Vagina (tissue), 2 donors: ENCODE results near the gene TSGA10IP. TPM values are rescaled to one million over a fixed set of nuclear protein-coding genes. Genes with fewer than 3 reads are reported as not detected.
A peak's percentile ranks its signal among the peaks of the same experiment; 100 is the strongest.

Experiments
- DNase-seq, 2 donors: peaks; one replicate each; pipeline ENCODE4 v3.0.0-alpha.2; 2017; ENCODE audit errors: extremely low spot score in 2 of 2
- H3K27ac ChIP-seq: fragments of 200-600 bp; sonication (generic); one replicate; pipeline ENCODE4 v1.5.1; 2019
- H3K27me3 ChIP-seq: fragments of 200-600 bp; sonication (generic); one replicate; pipeline ENCODE4 v1.5.1; 2019
- H3K36me3 ChIP-seq, 2 donors: fragments of 200-600 bp; sonication (generic); one replicate each; pipeline ENCODE4 v1.5.1; 2017 to 2019
- H3K4me1 ChIP-seq: fragments of 200-600 bp; sonication (generic); one replicate; pipeline ENCODE4 v1.5.1; 2019
- H3K4me3 ChIP-seq, 2 donors: fragments of 200-600 bp; sonication (generic); 1 replicate in 1 of 2; 2 replicates in 1 of 2; pipeline ENCODE4 v1.5.1; 2016 to 2019
- H3K9me3 ChIP-seq: fragments of 200-600 bp; sonication (generic); one replicate; pipeline ENCODE4 v1.5.1; 2019
- POLR2A ChIP-seq, 2 donors: fragments of 450-650 bp; IDR thresholded peaks; one replicate each; pipeline ENCODE4 v1.6.1; 2017; ENCODE audit warnings: antibody characterized with exemption in 2 of 2, mild to moderate bottlenecking in 2 of 2, moderate library complexity in 2 of 2
- POLR2AphosphoS5 ChIP-seq, 2 donors: sonication (generic); formaldehyde crosslinking; IDR thresholded peaks; one replicate each; pipeline ENCODE4 v1.9.0; 2017; ENCODE audit warnings: antibody characterized with exemption in 2 of 2, mild to moderate bottlenecking in 2 of 2, low read depth in 1 of 2; ENCODE audit not compliant: insufficient read depth in 1 of 2
- intact Hi-C: fragments of 100-400 bp; cut with DNase I; formaldehyde crosslinking; loops from one replicate; pipeline ENCODE4 v1.15.1; 2023
- total RNA-seq: library from RNA; depleted of rRNA; stranded (reverse); fragments of >200 nt; gene quantifications from one replicate; pipeline ENCODE4 v1.2.3, GENCODE V29; 2016
- TF ChIP-seq, protein P1 (sequence below), 3 experiments: fragments of 450-650 bp in 2 of 3; fragments of 200-600 bp in 1 of 3; sonication (generic) in 1 of 3; IDR thresholded peaks; one replicate each; pipeline ENCODE4 v1.5.1; 2017 to 2019; ENCODE audit warnings: antibody characterized with exemption in 3 of 3, mild to moderate bottlenecking in 2 of 3, moderate library complexity in 2 of 3

Gene TSGA10IP
- total RNA-seq, 1 donor from 2014 or later = not detected

DNA sequence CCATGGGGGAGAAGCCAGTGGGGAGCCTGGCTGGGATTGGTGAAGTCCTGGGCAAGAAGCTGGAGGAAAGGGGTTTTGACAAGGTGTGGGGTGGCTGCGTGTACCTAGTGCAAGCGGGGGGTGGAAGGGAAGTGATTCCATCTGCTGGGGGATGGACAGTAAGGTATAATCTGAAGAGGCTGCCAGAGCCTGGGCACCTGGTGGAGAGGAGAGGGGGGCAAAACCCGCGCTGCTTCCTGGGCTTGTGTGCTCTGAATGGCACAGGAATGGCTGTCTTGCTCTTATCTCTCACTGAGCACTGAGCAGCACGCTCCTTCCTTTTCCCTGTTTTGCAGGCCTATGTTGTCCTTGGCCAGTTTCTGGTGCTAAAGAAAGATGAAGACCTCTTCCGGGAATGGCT lies 58.0 kb downstream of the TSGA10IP start:
- intact Hi-C loops = loop anchor here (5.0 kb wide), 1 partner anchor 116 kb away; the partner anchor contains the start of gene FIBP
- no peak for DNase-seq
- Histone ChIP-seq H3K9me3 (no peaks in the 10 kb centered on the region), H3K27me3 (no peaks in the 10 kb centered on the region), H3K4me3 (peak overlapping the region; percentile 61 to 96), H3K27ac (peak overlapping the region; percentile 97), H3K36me3 (peaks cover 0 to 30% of the 10 kb centered on the region in 2 donors), H3K4me1 (peaks cover 36% of the 10 kb centered on the region)
- TF ChIP-seq POLR2AphosphoS5 (IDR thresholded peaks at IDR 0.05; ENCODE audit: insufficient read depth in 1 of 2, low read depth in 1 of 2) (no peak), POLR2A (IDR thresholded peaks at IDR 0.05) (no peak)
- TF ChIP-seq, protein P1, sequence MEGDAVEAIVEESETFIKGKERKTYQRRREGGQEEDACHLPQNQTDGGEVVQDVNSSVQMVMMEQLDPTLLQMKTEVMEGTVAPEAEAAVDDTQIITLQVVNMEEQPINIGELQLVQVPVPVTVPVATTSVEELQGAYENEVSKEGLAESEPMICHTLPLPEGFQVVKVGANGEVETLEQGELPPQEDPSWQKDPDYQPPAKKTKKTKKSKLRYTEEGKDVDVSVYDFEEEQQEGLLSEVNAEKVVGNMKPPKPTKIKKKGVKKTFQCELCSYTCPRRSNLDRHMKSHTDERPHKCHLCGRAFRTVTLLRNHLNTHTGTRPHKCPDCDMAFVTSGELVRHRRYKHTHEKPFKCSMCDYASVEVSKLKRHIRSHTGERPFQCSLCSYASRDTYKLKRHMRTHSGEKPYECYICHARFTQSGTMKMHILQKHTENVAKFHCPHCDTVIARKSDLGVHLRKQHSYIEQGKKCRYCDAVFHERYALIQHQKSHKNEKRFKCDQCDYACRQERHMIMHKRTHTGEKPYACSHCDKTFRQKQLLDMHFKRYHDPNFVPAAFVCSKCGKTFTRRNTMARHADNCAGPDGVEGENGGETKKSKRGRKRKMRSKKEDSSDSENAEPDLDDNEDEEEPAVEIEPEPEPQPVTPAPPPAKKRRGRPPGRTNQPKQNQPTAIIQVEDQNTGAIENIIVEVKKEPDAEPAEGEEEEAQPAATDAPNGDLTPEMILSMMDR (IDR thresholded peaks at IDR 0.05) = no peak

DNA sequence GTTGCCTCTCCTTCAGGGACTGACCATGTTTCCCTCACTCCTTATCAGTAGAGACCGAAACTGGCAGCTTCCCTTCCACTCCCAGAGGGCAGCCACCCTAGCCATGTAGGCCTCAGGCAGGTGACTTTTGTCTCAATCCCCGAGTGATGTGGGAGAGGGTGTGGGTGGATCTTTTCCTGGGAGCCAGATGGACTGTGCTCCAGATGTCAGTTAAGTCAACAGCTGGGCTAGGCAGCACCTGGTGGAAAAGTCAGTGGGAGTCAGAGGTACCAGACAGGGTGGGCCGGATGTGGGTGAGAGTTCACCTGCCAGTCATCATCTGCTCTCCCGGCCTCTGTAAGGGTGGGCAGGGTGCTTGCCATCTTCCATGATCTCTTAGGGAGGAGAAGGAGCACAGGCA lies 58.9 kb downstream of the TSGA10IP start:
- no peaks in the 10 kb centered on the region for H3K9me3 ChIP-seq
- H3K4me3 ChIP-seq = no peak overlapping the region
- peaks cover 0 to 21% of the 10 kb centered on the region in 2 donors for H3K36me3 ChIP-seq
- peaks cover 34% of the 10 kb centered on the region for H3K4me1 ChIP-seq
- DNase-seq = peak in 1 of 2 donors; percentile 72
- H3K27me3 ChIP-seq = no peaks in the 10 kb centered on the region
- TF ChIP-seq POLR2A (IDR thresholded peaks at IDR 0.05) (no peak), POLR2AphosphoS5 (IDR thresholded peaks at IDR 0.05; ENCODE audit: insufficient read depth in 1 of 2, low read depth in 1 of 2) (no peak)
- TF ChIP-seq, protein P1 (IDR thresholded peaks at IDR 0.05) = no peak
- H3K27ac ChIP-seq = no peak overlapping the region
- intact Hi-C loops = loop anchor here (5.0 kb wide), 1 partner anchor 117 kb away; the partner anchor contains the start of gene FIBP

DNA sequence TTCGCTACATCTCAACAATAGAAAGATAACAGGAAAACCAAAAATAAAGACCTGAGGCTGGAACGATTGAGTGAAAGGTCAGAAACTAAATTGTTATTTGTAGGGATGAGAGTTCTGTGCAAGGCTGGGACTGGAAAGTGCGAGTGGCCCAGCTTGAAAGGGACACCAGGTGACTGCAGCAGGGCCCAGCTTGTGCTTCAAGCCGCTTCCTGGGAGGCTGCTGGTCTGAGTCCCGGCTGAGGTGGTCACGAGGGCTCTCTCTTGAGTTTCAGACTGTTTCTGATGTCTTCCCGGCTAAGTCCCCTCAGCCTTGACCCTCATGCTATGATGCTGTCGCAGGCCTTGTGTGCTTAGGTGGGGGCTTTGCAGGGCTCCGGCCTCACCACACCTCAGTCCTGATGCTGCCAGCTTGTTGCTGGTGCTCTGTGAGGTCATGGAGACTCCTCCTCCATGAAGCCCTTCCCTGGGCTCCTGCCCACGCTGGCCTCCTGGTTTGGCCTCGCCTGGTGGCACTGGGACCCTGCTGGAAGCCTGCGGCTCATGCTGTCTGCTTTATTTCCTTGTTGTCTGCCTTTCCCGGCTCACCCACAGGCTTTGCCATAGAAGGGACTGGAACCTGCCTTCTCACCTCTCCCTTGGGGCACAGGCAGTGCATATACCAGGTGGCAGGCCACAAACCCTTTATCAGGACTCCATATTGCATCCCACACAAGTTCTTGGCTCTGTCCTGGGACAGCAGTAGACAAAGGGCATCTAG lies 61.0 kb downstream of the TSGA10IP start:
- Histone ChIP-seq H3K27me3 (no peaks in the 10 kb centered on the region), H3K27ac (no peak overlapping the region), H3K4me3 (no peak overlapping the region), H3K9me3 (no peaks in the 10 kb centered on the region), H3K36me3 (peaks cover 0 to 11% of the 10 kb centered on the region in 2 donors), H3K4me1 (peaks cover 13% of the 10 kb centered on the region)
- no peak for DNase-seq
- TF ChIP-seq POLR2A (IDR thresholded peaks at IDR 0.05) (no peak), POLR2AphosphoS5 (IDR thresholded peaks at IDR 0.05; ENCODE audit: insufficient read depth in 1 of 2, low read depth in 1 of 2) (no peak)
- TF ChIP-seq, protein P1 (IDR thresholded peaks at IDR 0.05) = no peak
- intact Hi-C loops = no loop called here

DNA sequence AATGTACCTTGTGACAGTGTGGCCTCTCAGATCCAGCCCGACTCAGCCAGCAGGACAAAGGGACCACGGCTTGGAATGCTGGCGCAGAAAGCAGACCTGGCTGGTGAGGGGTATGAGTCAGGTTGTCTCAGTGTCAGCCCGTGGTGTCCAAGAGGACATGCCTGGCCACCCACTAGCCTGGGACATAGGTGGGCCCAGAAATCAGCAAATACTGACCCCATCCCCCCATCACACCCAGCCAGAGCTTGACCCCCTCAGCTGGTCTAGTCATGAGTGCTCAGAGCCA lies 61.6 kb downstream of the TSGA10IP start:
- H3K4me1 ChIP-seq = peaks cover 16% of the 10 kb centered on the region
- no peak overlapping the region for H3K4me3 ChIP-seq
- intact Hi-C loops = no loop called here
- no peaks in the 10 kb centered on the region for H3K9me3 ChIP-seq
- DNase-seq = no peak
- no peaks in the 10 kb centered on the region for H3K27me3 ChIP-seq
- peaks cover 0 to 11% of the 10 kb centered on the region in 2 donors for H3K36me3 ChIP-seq
- TF ChIP-seq, protein P1 (IDR thresholded peaks at IDR 0.05) = no peak
- no peak for TF ChIP-seq POLR2A (IDR thresholded peaks at IDR 0.05)
- no peak for TF ChIP-seq POLR2AphosphoS5 (IDR thresholded peaks at IDR 0.05; ENCODE audit: insufficient read depth in 1 of 2, low read depth in 1 of 2)
- H3K27ac ChIP-seq = no peak overlapping the region

DNA sequence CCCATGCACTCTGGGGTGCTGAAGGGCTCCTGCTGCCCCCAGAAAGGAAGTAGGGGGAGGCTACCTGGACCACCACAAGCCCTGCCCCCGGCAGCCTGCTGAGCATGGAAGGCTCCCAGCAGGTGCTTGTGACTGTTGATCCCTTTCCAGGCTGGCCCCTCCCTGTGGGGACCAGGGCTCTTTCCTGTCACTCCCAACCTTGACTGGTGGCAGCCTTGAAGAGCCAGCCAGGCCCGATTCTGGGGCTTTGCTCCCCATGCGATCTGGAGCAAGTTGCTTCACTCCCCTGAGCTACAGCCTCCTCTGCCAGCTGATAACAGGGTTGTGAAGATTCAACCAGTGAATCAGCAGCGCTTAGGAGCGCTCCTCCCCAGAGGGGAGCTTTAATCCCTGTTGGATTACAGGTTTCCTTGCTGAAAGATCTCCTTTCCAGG lies 61.9 kb downstream of the TSGA10IP start:
- H3K36me3 ChIP-seq = peaks cover 0 to 11% of the 10 kb centered on the region in 2 donors
- TF ChIP-seq POLR2A (IDR thresholded peaks at IDR 0.05) (no peak), POLR2AphosphoS5 (IDR thresholded peaks at IDR 0.05; ENCODE audit: insufficient read depth in 1 of 2, low read depth in 1 of 2) (no peak)
- TF ChIP-seq, protein P1 (IDR thresholded peaks at IDR 0.05) = no peak
- intact Hi-C loops = no loop called here
- no peak overlapping the region for H3K27ac ChIP-seq
- H3K4me1 ChIP-seq = peaks cover 20% of the 10 kb centered on the region
- no peaks in the 10 kb centered on the region for H3K9me3 ChIP-seq
- H3K4me3 ChIP-seq = no peak overlapping the region
- H3K27me3 ChIP-seq = no peaks in the 10 kb centered on the region
- no peak for DNase-seq
